SK-N-SH (cell line): ENCODE results near the gene NECTIN1.

ENCODE experiments used
- EP300 ChIP-seq, 2 experiments: IDR thresholded peaks; 2 replicates each; pipeline versions ENCODE4 v1.4.0 to v1.6.1; 2012; ENCODE audit warnings: borderline replicate concordance in 1 of 2, low read depth in 1 of 2, low read length in 1 of 2
- FOXJ3 ChIP-seq: sonication (generic); formaldehyde crosslinking; IDR thresholded peaks from 2 replicates; pipeline ENCODE4 v1.5.1; 2020; ENCODE audit warnings: mild to moderate bottlenecking, missing genetic modification reagents
- NFIC ChIP-seq: IDR thresholded peaks from 2 replicates; pipeline ENCODE4 v1.4.0; 2012; ENCODE audit warnings: borderline replicate concordance
- SIN3A ChIP-seq: IDR thresholded peaks from 2 replicates; pipeline ENCODE4 v1.6.1; 2012; ENCODE audit warnings: low read depth, mild to moderate bottlenecking, low read length, moderate library complexity, borderline replicate concordance
- YY1 ChIP-seq: IDR thresholded peaks from 2 replicates; pipeline ENCODE4 v1.4.0; 2012; ENCODE audit warnings: low read depth, mild to moderate bottlenecking
- TF ChIP-seq, protein P1 (sequence below): fragments of 150-350 bp; IDR thresholded peaks from 2 replicates; pipeline ENCODE4 v1.6.1; 2017; ENCODE audit warnings: antibody characterized with exemption, low read length, low read depth, borderline replicate concordance
- TF ChIP-seq, protein P2 (sequence below): fragments of 200-600 bp; sonication (generic); IDR thresholded peaks from 2 replicates; pipeline ENCODE4 v1.6.1; 2017; ENCODE audit warnings: antibody characterized with exemption, mild to moderate bottlenecking, moderate library complexity
- TF ChIP-seq, protein P3 (sequence below): IDR thresholded peaks from 2 replicates; pipeline ENCODE4 v1.6.1; 2012; ENCODE audit warnings: mild to moderate bottlenecking, low read depth, low read length, moderate library complexity

DNA sequence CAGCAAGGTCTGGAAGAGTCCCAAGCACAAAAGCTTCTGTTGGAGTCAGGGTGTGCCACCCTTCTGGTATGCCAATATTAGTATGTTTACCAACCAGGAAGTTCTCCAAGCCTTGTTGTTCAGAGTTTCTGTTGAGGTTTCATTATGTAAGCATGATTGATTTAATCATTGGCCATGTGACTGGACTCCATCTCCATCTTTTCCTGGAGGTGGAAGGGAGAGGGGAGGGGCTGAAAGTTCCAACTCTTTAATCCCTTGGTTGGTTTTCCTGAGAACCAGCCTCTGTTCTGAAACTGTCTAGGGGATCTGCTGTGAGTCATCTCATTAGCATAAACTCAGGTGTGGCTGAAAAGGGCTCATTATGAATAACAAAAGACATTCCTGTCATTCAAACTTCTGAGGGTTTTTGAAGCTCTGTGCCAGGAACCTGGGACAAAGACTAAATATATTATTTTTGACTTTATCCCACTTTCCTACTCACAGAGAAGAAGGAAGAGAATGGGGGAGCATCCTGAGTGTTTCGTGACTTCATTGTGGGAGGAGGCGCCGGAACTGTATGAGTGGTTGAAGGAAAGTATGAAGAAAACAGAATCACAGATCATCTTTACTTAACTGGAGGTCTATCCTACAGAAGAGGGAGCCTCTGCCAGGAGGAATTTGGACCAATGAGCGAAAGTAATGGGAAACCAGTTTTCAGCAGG, 138.2 kb downstream of the NECTIN1 start:
- TF ChIP-seq SIN3A (no peak), NFIC (no peak), YY1 (no peak), EP300 (IDR thresholded peaks at IDR 0.05; ENCODE audit: borderline replicate concordance in 1 of 2, low read depth in 1 of 2, low read length in 1 of 2) (no peak), FOXJ3 (CRISPR knock-in tag) (no peak)
- TF ChIP-seq, protein P1, sequence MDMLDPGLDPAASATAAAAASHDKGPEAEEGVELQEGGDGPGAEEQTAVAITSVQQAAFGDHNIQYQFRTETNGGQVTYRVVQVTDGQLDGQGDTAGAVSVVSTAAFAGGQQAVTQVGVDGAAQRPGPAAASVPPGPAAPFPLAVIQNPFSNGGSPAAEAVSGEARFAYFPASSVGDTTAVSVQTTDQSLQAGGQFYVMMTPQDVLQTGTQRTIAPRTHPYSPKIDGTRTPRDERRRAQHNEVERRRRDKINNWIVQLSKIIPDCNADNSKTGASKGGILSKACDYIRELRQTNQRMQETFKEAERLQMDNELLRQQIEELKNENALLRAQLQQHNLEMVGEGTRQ: no peak
- TF ChIP-seq, protein P2, sequence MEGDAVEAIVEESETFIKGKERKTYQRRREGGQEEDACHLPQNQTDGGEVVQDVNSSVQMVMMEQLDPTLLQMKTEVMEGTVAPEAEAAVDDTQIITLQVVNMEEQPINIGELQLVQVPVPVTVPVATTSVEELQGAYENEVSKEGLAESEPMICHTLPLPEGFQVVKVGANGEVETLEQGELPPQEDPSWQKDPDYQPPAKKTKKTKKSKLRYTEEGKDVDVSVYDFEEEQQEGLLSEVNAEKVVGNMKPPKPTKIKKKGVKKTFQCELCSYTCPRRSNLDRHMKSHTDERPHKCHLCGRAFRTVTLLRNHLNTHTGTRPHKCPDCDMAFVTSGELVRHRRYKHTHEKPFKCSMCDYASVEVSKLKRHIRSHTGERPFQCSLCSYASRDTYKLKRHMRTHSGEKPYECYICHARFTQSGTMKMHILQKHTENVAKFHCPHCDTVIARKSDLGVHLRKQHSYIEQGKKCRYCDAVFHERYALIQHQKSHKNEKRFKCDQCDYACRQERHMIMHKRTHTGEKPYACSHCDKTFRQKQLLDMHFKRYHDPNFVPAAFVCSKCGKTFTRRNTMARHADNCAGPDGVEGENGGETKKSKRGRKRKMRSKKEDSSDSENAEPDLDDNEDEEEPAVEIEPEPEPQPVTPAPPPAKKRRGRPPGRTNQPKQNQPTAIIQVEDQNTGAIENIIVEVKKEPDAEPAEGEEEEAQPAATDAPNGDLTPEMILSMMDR: no peak
- TF ChIP-seq, protein P3, sequence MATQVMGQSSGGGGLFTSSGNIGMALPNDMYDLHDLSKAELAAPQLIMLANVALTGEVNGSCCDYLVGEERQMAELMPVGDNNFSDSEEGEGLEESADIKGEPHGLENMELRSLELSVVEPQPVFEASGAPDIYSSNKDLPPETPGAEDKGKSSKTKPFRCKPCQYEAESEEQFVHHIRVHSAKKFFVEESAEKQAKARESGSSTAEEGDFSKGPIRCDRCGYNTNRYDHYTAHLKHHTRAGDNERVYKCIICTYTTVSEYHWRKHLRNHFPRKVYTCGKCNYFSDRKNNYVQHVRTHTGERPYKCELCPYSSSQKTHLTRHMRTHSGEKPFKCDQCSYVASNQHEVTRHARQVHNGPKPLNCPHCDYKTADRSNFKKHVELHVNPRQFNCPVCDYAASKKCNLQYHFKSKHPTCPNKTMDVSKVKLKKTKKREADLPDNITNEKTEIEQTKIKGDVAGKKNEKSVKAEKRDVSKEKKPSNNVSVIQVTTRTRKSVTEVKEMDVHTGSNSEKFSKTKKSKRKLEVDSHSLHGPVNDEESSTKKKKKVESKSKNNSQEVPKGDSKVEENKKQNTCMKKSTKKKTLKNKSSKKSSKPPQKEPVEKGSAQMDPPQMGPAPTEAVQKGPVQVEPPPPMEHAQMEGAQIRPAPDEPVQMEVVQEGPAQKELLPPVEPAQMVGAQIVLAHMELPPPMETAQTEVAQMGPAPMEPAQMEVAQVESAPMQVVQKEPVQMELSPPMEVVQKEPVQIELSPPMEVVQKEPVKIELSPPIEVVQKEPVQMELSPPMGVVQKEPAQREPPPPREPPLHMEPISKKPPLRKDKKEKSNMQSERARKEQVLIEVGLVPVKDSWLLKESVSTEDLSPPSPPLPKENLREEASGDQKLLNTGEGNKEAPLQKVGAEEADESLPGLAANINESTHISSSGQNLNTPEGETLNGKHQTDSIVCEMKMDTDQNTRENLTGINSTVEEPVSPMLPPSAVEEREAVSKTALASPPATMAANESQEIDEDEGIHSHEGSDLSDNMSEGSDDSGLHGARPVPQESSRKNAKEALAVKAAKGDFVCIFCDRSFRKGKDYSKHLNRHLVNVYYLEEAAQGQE: no peak
